GM19351 (cell line): ENCODE results near the gene CHAC1.

Source experiments
- ATAC-seq: cut with Tn5 transposase; IDR thresholded peaks from one replicate; pipeline ENCODE4 v1.9.1; 2021; ENCODE audit warnings: mild to moderate bottlenecking, moderate library complexity; ENCODE audit not compliant: unreplicated experiment

CHAC1 gene

DNA sequence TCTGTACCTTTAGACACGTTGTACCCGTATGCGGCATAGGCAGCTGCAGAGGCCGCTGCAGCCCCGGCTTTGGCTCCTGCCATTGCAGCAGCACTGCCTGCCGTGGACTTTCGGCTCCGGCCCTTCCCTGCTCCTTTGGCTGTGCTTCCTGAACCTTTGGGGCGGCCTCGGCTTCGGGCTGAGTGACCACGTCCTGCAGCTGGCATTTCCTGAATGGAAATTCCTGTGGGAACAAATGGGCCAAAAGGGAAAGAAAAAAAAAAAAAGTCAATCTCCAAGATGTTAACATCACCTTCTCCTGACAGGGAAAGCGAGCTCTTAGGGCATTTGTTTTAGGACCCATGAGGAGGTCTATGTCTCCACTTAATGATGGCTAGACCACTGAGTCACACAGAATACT lies 29.6 kb downstream of the CHAC1 start:
- ATAC-seq = no peak

DNA sequence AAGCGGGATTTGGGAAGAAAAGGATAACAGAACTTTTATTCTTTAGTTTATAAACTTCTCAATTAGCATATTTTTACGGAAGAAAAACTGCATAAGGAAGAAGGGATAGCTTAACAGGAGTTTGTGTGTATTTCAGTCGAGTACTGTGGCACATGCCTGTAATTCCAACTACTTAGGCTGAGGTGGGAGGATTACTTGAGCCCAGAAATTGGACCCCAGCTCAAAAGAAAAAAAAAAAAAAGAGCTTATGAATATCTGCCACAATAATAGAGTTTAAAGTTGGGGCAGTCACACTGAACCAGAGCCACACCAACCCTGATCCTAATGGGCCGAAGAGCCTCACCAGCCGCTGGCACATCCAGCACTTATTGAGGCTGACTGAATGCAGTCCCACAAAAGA lies 31.1 kb downstream of the CHAC1 start:
- no peak for ATAC-seq

DNA sequence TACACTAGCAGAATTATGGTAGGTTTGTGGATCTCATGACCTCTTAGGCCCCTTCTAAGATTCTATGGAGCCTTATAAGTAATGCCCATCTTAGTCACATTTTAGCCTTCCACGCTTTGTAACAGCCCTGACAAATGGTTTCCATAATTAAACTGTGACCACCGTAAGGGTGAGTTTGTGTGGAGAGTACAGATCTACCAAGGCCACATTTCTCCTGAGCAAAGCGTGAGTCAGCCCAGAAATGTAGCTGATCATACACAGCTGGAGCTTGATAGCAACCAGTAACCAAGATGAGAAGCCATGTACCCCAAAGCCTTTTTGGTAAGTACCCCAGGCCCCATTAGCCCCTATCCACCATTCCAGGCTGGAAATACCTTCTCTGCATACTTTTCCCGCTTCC lies 31.7 kb downstream of the CHAC1 start:
- ATAC-seq = no peak

- no peak for ATAC-seq
Measured at GRCh38 chr15:40985541-40986330, 32.5 kb downstream of the CHAC1 start.

- ATAC-seq = no peak
Measured at GRCh38 chr15:40986820-40987219, 33.5 kb downstream of the CHAC1 start.

- ATAC-seq = no peak
Measured at GRCh38 chr15:40988156-40988555, 34.9 kb downstream of the CHAC1 start.

- ATAC-seq = no peak
Measured at GRCh38 chr15:40990080-40990479, 36.8 kb downstream of the CHAC1 start.

- no peak for ATAC-seq
Measured at GRCh38 chr15:40990789-40991188, 37.5 kb downstream of the CHAC1 start.

GRCh38 chr15:40991355-40991754 lies 38.1 kb downstream of the CHAC1 start:
- ATAC-seq = no peak

- no peak for ATAC-seq
Measured at GRCh38 chr15:40992241-40992741, 39.0 kb downstream of the CHAC1 start.

DNA sequence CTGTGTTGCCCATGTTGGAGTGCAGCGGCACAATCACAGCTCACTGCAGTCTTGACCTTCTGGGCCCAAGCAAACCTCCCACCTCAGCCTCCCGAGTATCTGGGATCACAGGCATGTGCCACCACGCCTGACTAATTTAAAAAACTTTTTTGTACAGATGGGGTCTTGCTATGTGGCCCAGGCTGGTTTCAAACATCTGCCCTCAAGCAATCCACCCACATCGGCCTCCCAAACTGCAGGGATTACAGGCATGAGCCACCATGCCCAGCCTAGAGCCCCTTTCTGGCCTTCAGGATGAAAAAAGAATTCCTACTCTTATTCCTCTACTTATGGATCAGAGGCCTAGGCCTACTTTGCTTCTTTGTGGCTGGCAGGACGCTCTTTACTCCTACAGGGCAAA lies 39.6 kb downstream of the CHAC1 start:
- no peak for ATAC-seq

GRCh38 chr15:40995656-40996055 lies 42.4 kb downstream of the CHAC1 start:
- ATAC-seq = no peak

DNA sequence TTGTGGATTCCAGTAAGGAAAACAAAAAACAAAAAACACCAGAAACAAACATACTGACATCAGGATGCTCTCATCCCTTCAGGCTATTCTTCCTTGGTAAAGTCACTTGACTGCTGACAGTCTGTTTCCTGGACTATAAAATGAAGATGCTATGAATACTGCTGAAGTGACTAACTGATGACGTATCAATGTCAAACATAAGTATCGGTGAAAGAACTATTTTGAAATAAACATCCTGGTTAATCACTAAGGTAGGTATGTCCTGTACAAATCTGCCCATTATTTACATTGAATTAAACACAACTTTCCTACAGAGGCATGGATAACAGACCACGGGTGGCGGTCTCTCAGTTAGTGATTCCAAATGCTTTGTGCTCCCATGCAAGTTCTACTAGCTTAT lies 45.9 kb downstream of the CHAC1 start:
- no peak for ATAC-seq

GRCh38 chr15:41001524-41002214 lies 48.4 kb downstream of the CHAC1 start:
- no peak for ATAC-seq

- no peak for ATAC-seq
Measured at GRCh38 chr15:41004490-41004889, 51.2 kb downstream of the CHAC1 start.
